Glutamatergic neuron (in vitro differentiated cells): Measurements from ENCODE around the gene ZNF860. TPM values are rescaled to one million over a fixed set of nuclear protein-coding genes. Genes with fewer than 3 reads are reported as not detected.
"Not testable (repeated sequence)": the region's sequence is repeated elsewhere in the genome, so short reads cannot be mapped to it uniquely, and the experiment has no call there.

Experiments used
- DNase-seq: peaks from one replicate; pipeline ENCODE4 v3.0.0; 2022
- H3K27ac Mint-ChIP-seq: one replicate; pipeline ENCODE4 v1.8.0; 2020; ENCODE audit warnings: mild to moderate bottlenecking, mixed read lengths, inconsistent platforms; ENCODE audit not compliant: unreplicated experiment
- H3K27me3 Mint-ChIP-seq: one replicate; pipeline ENCODE4 v1.8.0; 2020; ENCODE audit warnings: mild to moderate bottlenecking, moderate library complexity, mixed read lengths, inconsistent platforms; ENCODE audit not compliant: unreplicated experiment
- H3K36me3 Mint-ChIP-seq: one replicate; pipeline ENCODE4 v1.8.0; 2020; ENCODE audit warnings: mild to moderate bottlenecking, mixed read lengths, inconsistent platforms; ENCODE audit not compliant: unreplicated experiment
- H3K4me1 Mint-ChIP-seq: one replicate; pipeline ENCODE4 v1.8.0; 2020; ENCODE audit warnings: mild to moderate bottlenecking, low read depth, mixed read lengths, inconsistent platforms; ENCODE audit not compliant: unreplicated experiment
- H3K4me3 Mint-ChIP-seq: one replicate; pipeline ENCODE4 v1.8.0; 2020; ENCODE audit warnings: mild to moderate bottlenecking, mixed read lengths, inconsistent platforms; ENCODE audit not compliant: unreplicated experiment
- H3K9me3 Mint-ChIP-seq: one replicate; pipeline ENCODE4 v1.8.0; 2020; ENCODE audit warnings: mild to moderate bottlenecking, moderate library complexity, mixed read lengths, inconsistent platforms; ENCODE audit not compliant: unreplicated experiment
- CTCF ChIP-seq: fragments of 200-600 bp; sonication (generic); IDR thresholded peaks from one replicate; pipeline ENCODE4 v1.5.0; 2021; ENCODE audit not compliant: partially characterized antibody, unreplicated experiment
- total RNA-seq: library from RNA; stranded (reverse); fragmentation: NEBNext Ultra II Directional; extraction: Animal tissue kit (Norgen Biotek cat#: 25700); gene quantifications from one replicate; pipeline ENCODE4 v1.2.1, GENCODE V29; 2021; ENCODE audit not compliant: unreplicated experiment

ZNF860 gene
- total RNA-seq, 1 donor from 2014 or later, result not detected

- no peak overlapping the region for H3K27ac Mint-ChIP-seq
These were observed 6.7 kb downstream of the ZNF860 start for GRCh38 chr3:31988271-31988670.

GRCh38 chr3:31992995-31993394, 11.4 kb downstream of the ZNF860 start:
- H3K27ac Mint-ChIP-seq, H3K4me3 Mint-ChIP-seq, H3K4me1 Mint-ChIP-seq, DNase-seq, H3K36me3 Mint-ChIP-seq, H3K9me3 Mint-ChIP-seq, H3K27me3 Mint-ChIP-seq: not testable (repeated sequence)

More at GRCh38 chr3:31988271-31988670, 6.7 kb downstream of the ZNF860 start:
- DNase-seq, result no peak
- Mint-ChIP-seq H3K27me3 (no peaks in the 10 kb centered on the region), H3K9me3 (no peaks in the 10 kb centered on the region), H3K36me3 (no peaks in the 10 kb centered on the region), H3K4me1 (no peaks in the 10 kb centered on the region), H3K4me3 (no peak overlapping the region)
- TF ChIP-seq CTCF, result no peak

GRCh38 chr3:31993843-31994242, 12.3 kb downstream of the ZNF860 start:
- no peak for DNase-seq
- Mint-ChIP-seq H3K9me3 (peaks cover 1% of the 10 kb centered on the region), H3K27ac (no peak overlapping the region), H3K36me3 (peaks cover 6% of the 10 kb centered on the region), H3K4me3 (no peak overlapping the region), H3K4me1 (no peaks in the 10 kb centered on the region), H3K27me3 (no peaks in the 10 kb centered on the region)
- no peak for TF ChIP-seq CTCF

GRCh38 chr3:31995026-31995425, 13.5 kb downstream of the ZNF860 start:
- H3K9me3 Mint-ChIP-seq, H3K4me1 Mint-ChIP-seq, H3K27me3 Mint-ChIP-seq, H3K4me3 Mint-ChIP-seq, H3K36me3 Mint-ChIP-seq, DNase-seq, H3K27ac Mint-ChIP-seq: not testable (repeated sequence)

- H3K4me1 Mint-ChIP-seq, result no peaks in the 10 kb centered on the region
- no peak for TF ChIP-seq CTCF
- H3K9me3 Mint-ChIP-seq, result peaks cover 1% of the 10 kb centered on the region
- no peak for DNase-seq
- H3K4me3 Mint-ChIP-seq, result no peak overlapping the region
- no peaks in the 10 kb centered on the region for H3K27me3 Mint-ChIP-seq
- peaks cover 6% of the 10 kb centered on the region for H3K36me3 Mint-ChIP-seq
- H3K27ac Mint-ChIP-seq, result no peak overlapping the region
These were observed 14.6 kb downstream of the ZNF860 start for GRCh38 chr3:31996195-31996594.

GRCh38 chr3:31997500-31997899, 15.9 kb downstream of the ZNF860 start:
- no peak overlapping the region for H3K27ac Mint-ChIP-seq
- no peaks in the 10 kb centered on the region for H3K27me3 Mint-ChIP-seq
- peaks cover 6% of the 10 kb centered on the region for H3K36me3 Mint-ChIP-seq
- peaks cover 1% of the 10 kb centered on the region for H3K9me3 Mint-ChIP-seq
- DNase-seq, result no peak
- TF ChIP-seq CTCF, result no peak
- H3K4me3 Mint-ChIP-seq, result no peak overlapping the region
- no peaks in the 10 kb centered on the region for H3K4me1 Mint-ChIP-seq
